ENCODE results near the gene SBNO2. TPM values are rescaled to one million over a fixed set of nuclear protein-coding genes. Genes with fewer than 3 reads are reported as not detected.
"Not testable (repeated sequence)": the region's sequence is repeated elsewhere in the genome, so short reads cannot be mapped to it uniquely, and the experiment has no call there.

Gene SBNO2
- total and polyA plus RNA-seq, 2 donors: 15.4 to 62.4 TPM

GRCh38 chr19:1134431-1134830 lies 39.6 kb downstream of the SBNO2 start:
- Histone ChIP-seq H3K27me3 (ENCODE audit: control insufficient read depth in 2 of 2, insufficient read depth in 1 of 2, low read length in 1 of 2) (peaks cover 10 to 40% of the 10 kb centered on the region in 2 donors), H3K4me1 (ENCODE audit: control insufficient read depth in 2 of 2, insufficient read depth in 2 of 2, low read length in 2 of 2) (peaks cover 14 to 44% of the 10 kb centered on the region in 2 donors), H3K27ac (ENCODE audit: low read depth in 1 of 2, low read length in 1 of 2) (no peak overlapping the region), H3K36me3 (ENCODE audit: control insufficient read depth in 2 of 2, insufficient read depth in 2 of 2, low read length in 1 of 2) (peaks cover 3 to 21% of the 10 kb centered on the region in 2 donors), H3K9me3 (ENCODE audit: control insufficient read depth in 2 of 2, insufficient read depth in 1 of 2, low read length in 1 of 2) (peaks cover 0 to 18% of the 10 kb centered on the region in 2 donors), H3K4me3 (ENCODE audit: low read length in 2 of 2) (no peak overlapping the region)
- WGBS: 98% methylated on average over 11 of the region's 11 CpGs
- DNase-seq (ENCODE audit: low read depth in 6 of 9, low spot score in 9 of 9): no peak

GRCh38 chr19:1133471-1133929 lies 40.6 kb downstream of the SBNO2 start:
- peak overlapping the region in 1 of 2 donors; percentile 88 for H3K27ac ChIP-seq (ENCODE audit: low read depth in 1 of 2, low read length in 1 of 2)
- peaks cover 0 to 18% of the 10 kb centered on the region in 2 donors for H3K9me3 ChIP-seq (ENCODE audit: control insufficient read depth in 2 of 2, insufficient read depth in 1 of 2, low read length in 1 of 2)
- WGBS: 92% methylated on average over 25 of the region's 25 CpGs
- peak in 1 of 9 donors; percentile 37 for DNase-seq (ENCODE audit: low read depth in 6 of 9, low spot score in 9 of 9)
- peaks cover 10 to 40% of the 10 kb centered on the region in 2 donors for H3K27me3 ChIP-seq (ENCODE audit: control insufficient read depth in 2 of 2, insufficient read depth in 1 of 2, low read length in 1 of 2)
- peaks cover 3 to 16% of the 10 kb centered on the region in 2 donors for H3K36me3 ChIP-seq (ENCODE audit: control insufficient read depth in 2 of 2, insufficient read depth in 2 of 2, low read length in 1 of 2)
- H3K4me1 ChIP-seq (ENCODE audit: control insufficient read depth in 2 of 2, insufficient read depth in 2 of 2, low read length in 2 of 2): peaks cover 14 to 44% of the 10 kb centered on the region in 2 donors
- no peak overlapping the region for H3K4me3 ChIP-seq (ENCODE audit: low read length in 2 of 2)

GRCh38 chr19:1132552-1133383 lies 41.3 kb downstream of the SBNO2 start:
- H3K4me1 ChIP-seq (ENCODE audit: control insufficient read depth in 2 of 2, insufficient read depth in 2 of 2, low read length in 2 of 2): peaks cover 14 to 44% of the 10 kb centered on the region in 2 donors
- peaks cover 10 to 40% of the 10 kb centered on the region in 2 donors for H3K27me3 ChIP-seq (ENCODE audit: control insufficient read depth in 2 of 2, insufficient read depth in 1 of 2, low read length in 1 of 2)
- DNase-seq (ENCODE audit: low read depth in 6 of 9, low spot score in 9 of 9): peak in 1 of 9 donors; percentile 24
- H3K36me3 ChIP-seq (ENCODE audit: control insufficient read depth in 2 of 2, insufficient read depth in 2 of 2, low read length in 1 of 2): peaks cover 7 to 18% of the 10 kb centered on the region in 2 donors
- 34% methylated on average over 48 of the region's 48 CpGs for WGBS
- H3K27ac ChIP-seq (ENCODE audit: low read depth in 1 of 2, low read length in 1 of 2): peak overlapping the region; percentile 59 to 88
- H3K9me3 ChIP-seq (ENCODE audit: control insufficient read depth in 2 of 2, insufficient read depth in 1 of 2, low read length in 1 of 2): peaks cover 0 to 18% of the 10 kb centered on the region in 2 donors
- H3K4me3 ChIP-seq (ENCODE audit: low read length in 2 of 2): peak overlapping the region; percentile 44 to 62

- peak overlapping the region; percentile 44 to 62 for H3K4me3 ChIP-seq (ENCODE audit: low read length in 2 of 2)
- peak overlapping the region; percentile 59 to 88 for H3K27ac ChIP-seq (ENCODE audit: low read depth in 1 of 2, low read length in 1 of 2)
- peaks cover 10 to 40% of the 10 kb centered on the region in 2 donors for H3K27me3 ChIP-seq (ENCODE audit: control insufficient read depth in 2 of 2, insufficient read depth in 1 of 2, low read length in 1 of 2)
- DNase-seq (ENCODE audit: low read depth in 6 of 9, low spot score in 9 of 9): peak in 7 of 9 donors; percentile 39 to 85 (median 58)
- H3K4me1 ChIP-seq (ENCODE audit: control insufficient read depth in 2 of 2, insufficient read depth in 2 of 2, low read length in 2 of 2): peaks cover 14 to 44% of the 10 kb centered on the region in 2 donors
- H3K36me3 ChIP-seq (ENCODE audit: control insufficient read depth in 2 of 2, insufficient read depth in 2 of 2, low read length in 1 of 2): peaks cover 15 to 26% of the 10 kb centered on the region in 2 donors
- WGBS: 1% methylated on average over 64 of the region's 64 CpGs
- peaks cover 0 to 18% of the 10 kb centered on the region in 2 donors for H3K9me3 ChIP-seq (ENCODE audit: control insufficient read depth in 2 of 2, insufficient read depth in 1 of 2, low read length in 1 of 2)
Measured at GRCh38 chr19:1131718-1132551, 42.1 kb downstream of the SBNO2 start.

- Histone ChIP-seq H3K27ac (ENCODE audit: low read depth in 1 of 2, low read length in 1 of 2) (peak overlapping the region; percentile 59 to 87), H3K27me3 (ENCODE audit: control insufficient read depth in 2 of 2, insufficient read depth in 1 of 2, low read length in 1 of 2) (peaks cover 10 to 40% of the 10 kb centered on the region in 2 donors), H3K9me3 (ENCODE audit: control insufficient read depth in 2 of 2, insufficient read depth in 1 of 2, low read length in 1 of 2) (peaks cover 0 to 18% of the 10 kb centered on the region in 2 donors), H3K36me3 (ENCODE audit: control insufficient read depth in 2 of 2, insufficient read depth in 2 of 2, low read length in 1 of 2) (peaks cover 16 to 35% of the 10 kb centered on the region in 2 donors), H3K4me1 (ENCODE audit: control insufficient read depth in 2 of 2, insufficient read depth in 2 of 2, low read length in 2 of 2) (peaks cover 14 to 39% of the 10 kb centered on the region in 2 donors), H3K4me3 (ENCODE audit: low read length in 2 of 2) (peak overlapping the region; percentile 44 to 62)
- 65% methylated on average over 22 of the region's 22 CpGs for WGBS
- no peak for DNase-seq (ENCODE audit: low read depth in 6 of 9, low spot score in 9 of 9)
Measured at GRCh38 chr19:1130771-1131717, 43.0 kb downstream of the SBNO2 start.

- Histone ChIP-seq H3K4me3 (ENCODE audit: low read length in 2 of 2) (no peak overlapping the region), H3K4me1 (ENCODE audit: control insufficient read depth in 2 of 2, insufficient read depth in 2 of 2, low read length in 2 of 2) (peaks cover 14 to 35% of the 10 kb centered on the region in 2 donors), H3K27ac (ENCODE audit: low read depth in 1 of 2, low read length in 1 of 2) (no peak overlapping the region), H3K27me3 (ENCODE audit: control insufficient read depth in 2 of 2, insufficient read depth in 1 of 2, low read length in 1 of 2) (peaks cover 10 to 40% of the 10 kb centered on the region in 2 donors), H3K9me3 (ENCODE audit: control insufficient read depth in 2 of 2, insufficient read depth in 1 of 2, low read length in 1 of 2) (peaks cover 0 to 18% of the 10 kb centered on the region in 2 donors), H3K36me3 (ENCODE audit: control insufficient read depth in 2 of 2, insufficient read depth in 2 of 2, low read length in 1 of 2) (peaks cover 21 to 46% of the 10 kb centered on the region in 2 donors)
- no peak for DNase-seq (ENCODE audit: low read depth in 6 of 9, low spot score in 9 of 9)
- WGBS: 97% methylated on average over 18 of the region's 18 CpGs
Measured at GRCh38 chr19:1129535-1129934, 44.5 kb downstream of the SBNO2 start.

- peaks cover 14 to 35% of the 10 kb centered on the region in 2 donors for H3K4me1 ChIP-seq (ENCODE audit: control insufficient read depth in 2 of 2, insufficient read depth in 2 of 2, low read length in 2 of 2)
- H3K27ac ChIP-seq (ENCODE audit: low read depth in 1 of 2, low read length in 1 of 2): not testable (repeated sequence)
Measured at GRCh38 chr19:1129084-1129483, 45.0 kb downstream of the SBNO2 start.

GRCh38 chr19:1128106-1128505 lies 46.0 kb downstream of the SBNO2 start:
- Histone ChIP-seq H3K27ac (ENCODE audit: low read depth in 1 of 2, low read length in 1 of 2) (no peak overlapping the region), H3K36me3 (ENCODE audit: control insufficient read depth in 2 of 2, insufficient read depth in 2 of 2, low read length in 1 of 2) (peaks cover 33 to 52% of the 10 kb centered on the region in 2 donors), H3K4me1 (ENCODE audit: control insufficient read depth in 2 of 2, insufficient read depth in 2 of 2, low read length in 2 of 2) (peaks cover 9 to 27% of the 10 kb centered on the region in 2 donors), H3K27me3 (ENCODE audit: control insufficient read depth in 2 of 2, insufficient read depth in 1 of 2, low read length in 1 of 2) (peaks cover 6 to 28% of the 10 kb centered on the region in 2 donors), H3K9me3 (ENCODE audit: control insufficient read depth in 2 of 2, insufficient read depth in 1 of 2, low read length in 1 of 2) (peaks cover 0 to 14% of the 10 kb centered on the region in 2 donors), H3K4me3 (ENCODE audit: low read length in 2 of 2) (no peak overlapping the region)
- WGBS: 98% methylated on average over 17 of the region's 17 CpGs
- no peak for DNase-seq (ENCODE audit: low read depth in 6 of 9, low spot score in 9 of 9)

More at GRCh38 chr19:1129084-1129483, 45.0 kb downstream of the SBNO2 start:
- H3K4me3 ChIP-seq (ENCODE audit: low read length in 2 of 2); DNase-seq (ENCODE audit: low read depth in 6 of 9, low spot score in 9 of 9): not testable (repeated sequence)
- Histone ChIP-seq H3K36me3 (ENCODE audit: control insufficient read depth in 2 of 2, insufficient read depth in 2 of 2, low read length in 1 of 2) (peaks cover 24 to 48% of the 10 kb centered on the region in 2 donors), H3K27me3 (ENCODE audit: control insufficient read depth in 2 of 2, insufficient read depth in 1 of 2, low read length in 1 of 2) (peaks cover 10 to 38% of the 10 kb centered on the region in 2 donors), H3K9me3 (ENCODE audit: control insufficient read depth in 2 of 2, insufficient read depth in 1 of 2, low read length in 1 of 2) (peaks cover 0 to 18% of the 10 kb centered on the region in 2 donors)
- WGBS: 98% methylated on average over 7 of the region's 7 CpGs

All from thymus (tissue), 11 donors.